ENCODE results near the gene MAPRE3.
"Not testable (repeated sequence)": the region's sequence is repeated elsewhere in the genome, so short reads cannot be mapped to it uniquely, and the experiment has no call there.

Gene MAPRE3

GRCh38 chr2:26970244-26970927, at the start of gene MAPRE3:
Gene MAPRE3, plus strand, starts transcription at chr2:26970637. Its CDS starts 51,582 bp downstream, at chr2:27022219.
- DNase-seq = peak; percentile 51 to 86

GRCh38 chr2:26921323-26921722, 49.1 kb upstream of the MAPRE3 start:
- DNase-seq = no peak

- DNase-seq = peak; percentile 60 to 73
These were observed 47.8 kb upstream of the MAPRE3 start for GRCh38 chr2:26922405-26923188.

GRCh38 chr2:26923189-26923466, 47.3 kb upstream of the MAPRE3 start:
- DNase-seq = not testable (repeated sequence)

GRCh38 chr2:26924731-26925099, 45.7 kb upstream of the MAPRE3 start:
- no peak for DNase-seq

GRCh38 chr2:26925100-26925791, 45.2 kb upstream of the MAPRE3 start:
- no peak for DNase-seq

GRCh38 chr2:26927221-26927620, 43.2 kb upstream of the MAPRE3 start:
- no peak for DNase-seq

GRCh38 chr2:26932974-26933373, 37.5 kb upstream of the MAPRE3 start:
- DNase-seq = no peak

GRCh38 chr2:26933431-26934334, 36.8 kb upstream of the MAPRE3 start:
- no peak for DNase-seq

GRCh38 chr2:26934335-26934724, 36.1 kb upstream of the MAPRE3 start:
- DNase-seq = no peak

- no peak for DNase-seq
These were observed 35.5 kb upstream of the MAPRE3 start for GRCh38 chr2:26934985-26935384.

- no peak for DNase-seq
These were observed 33.6 kb upstream of the MAPRE3 start for GRCh38 chr2:26936855-26937254.

GRCh38 chr2:26938399-26939118, 31.9 kb upstream of the MAPRE3 start:
- DNase-seq = no peak

- DNase-seq = no peak
These were observed 30.4 kb upstream of the MAPRE3 start for GRCh38 chr2:26940001-26940400.

GRCh38 chr2:26941486-26941885, 29.0 kb upstream of the MAPRE3 start:
- no peak for DNase-seq

GRCh38 chr2:26942543-26943295, 27.7 kb upstream of the MAPRE3 start:
- peak in 1 of 2 experiments; percentile 41 for DNase-seq

GRCh38 chr2:26945991-26946750, 24.3 kb upstream of the MAPRE3 start:
- no peak for DNase-seq

- DNase-seq = peak in 1 of 2 experiments; percentile 24
These were observed 23.3 kb upstream of the MAPRE3 start for GRCh38 chr2:26946841-26947784.

- no peak for DNase-seq
These were observed 21.6 kb upstream of the MAPRE3 start for GRCh38 chr2:26948800-26949199.

All from NCI-H446 (cell line).